Body of pancreas (tissue), 4 donors: ENCODE measurements around the gene TPM1. TPM values are rescaled to one million over a fixed set of nuclear protein-coding genes. Genes with fewer than 3 reads are reported as not detected.

Source experiments
- ATAC-seq: fragments of 150-250 bp; one replicate; pipeline ENCODE4 v1.9.1; 2016
- DNase-seq, 4 donors: peaks; one replicate each; pipeline ENCODE4 v3.0.0-alpha.2; 2019
- H3K27ac ChIP-seq, 4 donors: fragments of 200-600 bp; sonication (generic); 1 replicate in 3 of 4; 2 replicates in 1 of 4; pipeline versions ENCODE4 v1.5.1 to v1.6.1; 2016 to 2019; ENCODE audit warnings: mild to moderate bottlenecking in 1 of 4, mixed read lengths in 1 of 4, moderate library complexity in 1 of 4
- H3K27me3 ChIP-seq, 2 donors: fragments of 200-600 bp; sonication (generic); one replicate each; pipeline ENCODE4 v1.6.0; 2016; ENCODE audit warnings: mild to moderate bottlenecking in 1 of 2
- H3K36me3 ChIP-seq, 2 donors: fragments of 200-600 bp; sonication (generic); replicated peaks in 1 of 2; 2 replicates each; pipeline ENCODE4 v1.5.1; 2016; ENCODE audit warnings: low read depth in 2 of 2; ENCODE audit not compliant: insufficient read depth in 1 of 2
- H3K4me1 ChIP-seq: fragments of 200-600 bp; sonication (generic); one replicate; pipeline ENCODE4 v1.6.0; 2016
- H3K4me3 ChIP-seq, 2 donors: fragments of 200-600 bp; sonication (generic); 1 replicate in 1 of 2; 2 replicates in 1 of 2; pipeline ENCODE4 v1.5.1; 2016 to 2019
- H3K9me3 ChIP-seq, 3 donors: fragments of 200-600 bp; sonication (generic); 1 replicate in 2 of 3; 2 replicates in 1 of 3; pipeline ENCODE4 v1.5.1; 2016
- CTCF ChIP-seq, 7 experiments: fragments of 450-650 bp in 4 of 7; fragments of 200-600 bp in 3 of 7; sonication (generic) in 3 of 7; IDR thresholded peaks; one replicate each; pipeline ENCODE4 v1.5.1; 2016 to 2019; ENCODE audit warnings: antibody characterized with exemption in 7 of 7
- POLR2A ChIP-seq, 3 donors: fragments of 450-650 bp; IDR thresholded peaks; one replicate each; pipeline ENCODE4 v1.6.1; 2016; ENCODE audit warnings: antibody characterized with exemption in 3 of 3, mild to moderate bottlenecking in 2 of 3
- WGBS, 2 donors: methylation state at CpG; one replicate each; pipeline ENCODE4 v1.1.5; 2017; 5-methylcytosine and 5-hydroxymethylcytosine counted together
- intact Hi-C: fragments of 100-400 bp; cut with DNase I; formaldehyde crosslinking; loops from one replicate; pipeline ENCODE4 v1.15.1; 2023
- total RNA-seq, 2 donors: library from RNA; depleted of rRNA; stranded (reverse); fragments of >200 nt; gene quantifications; one replicate each; pipeline ENCODE4 v1.1.0, GENCODE V29; 2016

TPM1 gene
- total RNA-seq, 2 donors from 2014 or later: 417 to 435 TPM

GRCh38 chr15:63085289-63085688, 42.7 kb downstream of the TPM1 start:
- intact Hi-C loops: no loop called here
- no peak for TF ChIP-seq POLR2A (IDR thresholded peaks at IDR 0.05)
- no peak overlapping the region for H3K4me3 ChIP-seq
- H3K27me3 ChIP-seq: no peaks in the 10 kb centered on the region
- H3K27ac ChIP-seq: no peak overlapping the region
- H3K4me1 ChIP-seq: peaks cover 7% of the 10 kb centered on the region
- DNase-seq (no peak), ATAC-seq (no peak)
- no peaks in the 10 kb centered on the region for H3K36me3 ChIP-seq
- no peaks in the 10 kb centered on the region for H3K9me3 ChIP-seq
- 78 to 84% methylated on average over 4 of the region's 4 CpGs for WGBS, 2 donors

- H3K27me3 ChIP-seq: no peaks in the 10 kb centered on the region
- H3K4me3 ChIP-seq: no peak overlapping the region
- peaks cover 7% of the 10 kb centered on the region for H3K4me1 ChIP-seq
- no peaks in the 10 kb centered on the region for H3K9me3 ChIP-seq
- no peak for DNase-seq
- H3K27ac ChIP-seq: no peak overlapping the region
- no peak for ATAC-seq
- TF ChIP-seq POLR2A (IDR thresholded peaks at IDR 0.05) (no peak), CTCF (IDR thresholded peaks at IDR 0.05) (no peak)
- 80 to 81% methylated on average over 4 of the region's 4 CpGs for WGBS, 2 donors
- intact Hi-C loops: no loop called here
- H3K36me3 ChIP-seq: no peaks in the 10 kb centered on the region
Observed at GRCh38 chr15:63086271-63086670, 43.7 kb downstream of the TPM1 start.

- no peak for DNase-seq
- H3K36me3 ChIP-seq: no peaks in the 10 kb centered on the region
- no peak overlapping the region for H3K4me3 ChIP-seq
- ATAC-seq: no peak
- no peak for TF ChIP-seq POLR2A (IDR thresholded peaks at IDR 0.05)
- no peak for TF ChIP-seq CTCF (IDR thresholded peaks at IDR 0.05)
- no peak overlapping the region for H3K27ac ChIP-seq
- H3K9me3 ChIP-seq: no peaks in the 10 kb centered on the region
- intact Hi-C loops: no loop called here
- WGBS, 2 donors: 71 to 77% methylated on average over 5 of the region's 5 CpGs
- H3K27me3 ChIP-seq: no peaks in the 10 kb centered on the region
- peaks cover 7% of the 10 kb centered on the region for H3K4me1 ChIP-seq
Observed at GRCh38 chr15:63086947-63087346, 44.4 kb downstream of the TPM1 start.

GRCh38 chr15:63088533-63089245, 46.1 kb downstream of the TPM1 start:
- H3K27ac ChIP-seq: no peak overlapping the region
- no peak for TF ChIP-seq POLR2A (IDR thresholded peaks at IDR 0.05)
- no peak for TF ChIP-seq CTCF (IDR thresholded peaks at IDR 0.05)
- peaks cover 0 to 3% (median 0%) of the 10 kb centered on the region in 3 donors for H3K9me3 ChIP-seq
- H3K4me3 ChIP-seq: no peak overlapping the region
- no peak for ATAC-seq
- no peak for DNase-seq
- H3K36me3 ChIP-seq: no peaks in the 10 kb centered on the region
- intact Hi-C loops: no loop called here
- H3K27me3 ChIP-seq: no peaks in the 10 kb centered on the region
- 42 to 61% methylated on average over 5 to 6 of the region's 6 CpGs for WGBS, 2 donors
- H3K4me1 ChIP-seq: peaks cover 7% of the 10 kb centered on the region

- Histone ChIP-seq H3K9me3 (peaks cover 0 to 3% (median 0%) of the 10 kb centered on the region in 3 donors), H3K27ac (no peak overlapping the region), H3K27me3 (no peaks in the 10 kb centered on the region), H3K4me1 (peaks cover 7% of the 10 kb centered on the region), H3K36me3 (no peaks in the 10 kb centered on the region), H3K4me3 (no peak overlapping the region)
- 77 to 86% methylated on average over 6 of the region's 6 CpGs for WGBS, 2 donors
- no peak for TF ChIP-seq POLR2A (IDR thresholded peaks at IDR 0.05)
- TF ChIP-seq CTCF (IDR thresholded peaks at IDR 0.05): no peak
- intact Hi-C loops: no loop called here
- no peak for ATAC-seq
- no peak for DNase-seq
Observed at GRCh38 chr15:63089260-63090043, 46.9 kb downstream of the TPM1 start.
